ENCODE data around the gene TAPT1.
"Not testable (repeated sequence)": the region's sequence is repeated elsewhere in the genome, so short reads cannot be mapped to it uniquely, and the experiment has no call there.

The TAPT1 gene

DNA sequence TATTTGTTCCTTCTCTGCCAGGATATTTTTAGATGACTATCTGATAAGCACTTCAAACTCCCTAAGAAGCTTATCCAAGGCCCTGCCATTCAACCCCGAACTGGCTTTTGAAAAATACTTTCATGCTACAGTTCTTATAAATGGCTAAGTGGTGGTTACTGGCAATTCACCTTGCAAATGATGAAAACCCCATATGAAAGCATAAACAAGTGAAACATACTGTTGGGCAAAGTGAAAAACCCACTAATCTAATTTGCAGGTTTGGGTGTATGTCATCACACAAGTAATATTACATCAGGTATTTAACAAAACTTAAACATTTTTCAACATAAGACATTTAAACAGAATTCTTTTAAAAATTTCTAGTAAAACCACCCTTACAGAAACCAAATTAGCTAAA lies 31.1 kb downstream of the TAPT1 start:
- Histone ChIP-seq H3K9me3 (ENCODE audit: control insufficient read depth, insufficient read depth, low read depth, low read length) (no peaks in the 10 kb centered on the region), H3K4me1 (ENCODE audit: control insufficient read depth, insufficient read depth, low read length) (peaks cover 5% of the 10 kb centered on the region; the same call in 1 of the 2 replicates), H3K36me3 (ENCODE audit: control insufficient read depth in 2 of 2, insufficient read depth in 1 of 2, low read length in 2 of 2) (peaks cover 3 to 9% of the 10 kb centered on the region in 2 experiments; a peak in 2 of 3 replicates), H3K27ac (ENCODE audit: extremely low read depth, low read depth, low read length) (no peak overlapping the region), H3K4me3 (ENCODE audit: low read depth, low read length) (no peak overlapping the region)
- ChIA-PET CTCF (interaction anchor here (1.0 to 2.7 kb wide), 2 partner anchors 11 to 70 kb away, joined by 4 to 13 read pairs; no protein-coding TSS in a partner anchor), POLR2A (no interaction called here)
- no peak for TF ChIP-seq ZNF266 (tag by site-specific recombination; IDR thresholded peaks at IDR 0.05; ENCODE audit: low read depth)
- TF ChIP-seq, protein P1, sequence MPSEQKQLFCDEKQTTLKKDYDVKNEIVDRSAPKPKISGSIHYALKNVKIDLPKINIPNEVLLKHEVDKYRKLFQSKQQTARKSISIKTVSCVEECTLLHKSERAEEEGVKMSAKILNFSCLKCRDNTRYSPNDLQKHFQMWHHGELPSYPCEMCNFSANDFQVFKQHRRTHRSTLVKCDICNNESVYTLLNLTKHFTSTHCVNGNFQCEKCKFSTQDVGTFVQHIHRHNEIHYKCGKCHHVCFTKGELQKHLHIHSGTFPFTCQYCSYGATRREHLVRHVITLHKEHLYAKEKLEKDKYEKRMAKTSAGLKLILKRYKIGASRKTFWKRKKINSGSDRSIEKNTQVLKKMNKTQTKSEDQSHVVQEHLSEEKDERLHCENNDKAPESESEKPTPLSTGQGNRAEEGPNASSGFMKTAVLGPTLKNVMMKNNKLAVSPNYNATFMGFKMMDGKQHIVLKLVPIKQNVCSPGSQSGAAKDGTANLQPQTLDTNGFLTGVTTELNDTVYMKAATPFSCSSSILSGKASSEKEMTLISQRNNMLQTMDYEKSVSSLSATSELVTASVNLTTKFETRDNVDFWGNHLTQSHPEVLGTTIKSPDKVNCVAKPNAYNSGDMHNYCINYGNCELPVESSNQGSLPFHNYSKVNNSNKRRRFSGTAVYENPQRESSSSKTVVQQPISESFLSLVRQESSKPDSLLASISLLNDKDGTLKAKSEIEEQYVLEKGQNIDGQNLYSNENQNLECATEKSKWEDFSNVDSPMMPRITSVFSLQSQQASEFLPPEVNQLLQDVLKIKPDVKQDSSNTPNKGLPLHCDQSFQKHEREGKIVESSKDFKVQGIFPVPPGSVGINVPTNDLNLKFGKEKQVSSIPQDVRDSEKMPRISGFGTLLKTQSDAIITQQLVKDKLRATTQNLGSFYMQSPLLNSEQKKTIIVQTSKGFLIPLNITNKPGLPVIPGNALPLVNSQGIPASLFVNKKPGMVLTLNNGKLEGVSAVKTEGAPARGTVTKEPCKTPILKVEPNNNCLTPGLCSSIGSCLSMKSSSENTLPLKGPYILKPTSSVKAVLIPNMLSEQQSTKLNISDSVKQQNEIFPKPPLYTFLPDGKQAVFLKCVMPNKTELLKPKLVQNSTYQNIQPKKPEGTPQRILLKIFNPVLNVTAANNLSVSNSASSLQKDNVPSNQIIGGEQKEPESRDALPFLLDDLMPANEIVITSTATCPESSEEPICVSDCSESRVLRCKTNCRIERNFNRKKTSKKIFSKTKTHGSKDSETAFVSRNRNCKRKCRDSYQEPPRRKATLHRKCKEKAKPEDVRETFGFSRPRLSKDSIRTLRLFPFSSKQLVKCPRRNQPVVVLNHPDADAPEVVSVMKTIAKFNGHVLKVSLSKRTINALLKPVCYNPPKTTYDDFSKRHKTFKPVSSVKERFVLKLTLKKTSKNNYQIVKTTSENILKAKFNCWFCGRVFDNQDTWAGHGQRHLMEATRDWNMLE (tag by site-specific recombination; conservative IDR thresholded peaks at IDR 0.05; ENCODE audit: low read depth): no peak
- TF ChIP-seq, protein P2, sequence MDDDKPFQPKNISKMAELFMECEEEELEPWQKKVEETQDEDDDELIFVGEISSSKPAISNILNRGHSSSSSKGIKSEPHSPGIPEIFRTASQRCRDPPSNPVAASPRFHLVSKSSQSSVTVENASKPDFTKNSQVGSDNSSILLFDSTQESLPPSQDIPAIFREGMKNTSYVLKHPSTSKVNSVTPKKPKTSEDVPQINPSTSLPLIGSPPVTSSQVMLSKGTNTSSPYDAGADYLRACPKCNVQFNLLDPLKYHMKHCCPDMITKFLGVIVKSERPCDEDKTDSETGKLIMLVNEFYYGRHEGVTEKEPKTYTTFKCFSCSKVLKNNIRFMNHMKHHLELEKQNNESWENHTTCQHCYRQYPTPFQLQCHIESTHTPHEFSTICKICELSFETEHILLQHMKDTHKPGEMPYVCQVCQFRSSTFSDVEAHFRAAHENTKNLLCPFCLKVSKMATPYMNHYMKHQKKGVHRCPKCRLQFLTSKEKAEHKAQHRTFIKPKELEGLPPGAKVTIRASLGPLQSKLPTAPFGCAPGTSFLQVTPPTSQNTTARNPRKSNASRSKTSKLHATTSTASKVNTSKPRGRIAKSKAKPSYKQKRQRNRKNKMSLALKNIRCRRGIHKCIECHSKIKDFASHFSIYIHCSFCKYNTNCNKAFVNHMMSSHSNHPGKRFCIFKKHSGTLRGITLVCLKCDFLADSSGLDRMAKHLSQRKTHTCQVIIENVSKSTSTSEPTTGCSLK (tag by site-specific recombination; IDR thresholded peaks at IDR 0.05): no peak
- no peak for TF ChIP-seq ZNF335 (tag by site-specific recombination; conservative IDR thresholded peaks at IDR 0.05)
- TF ChIP-seq ZNF600 (tag by site-specific recombination; IDR thresholded peaks at IDR 0.05): no peak
- TF ChIP-seq ZNF146 (tag by site-specific recombination; IDR thresholded peaks at IDR 0.05): no peak
- no peak for TF ChIP-seq GLI4 (tag by site-specific recombination; IDR thresholded peaks at IDR 0.05)
- no peak for TF ChIP-seq ZNF23 (tag by site-specific recombination; IDR thresholded peaks at IDR 0.05; ENCODE audit: borderline replicate concordance)
- no peak for TF ChIP-seq ZNF394 (tag by site-specific recombination; IDR thresholded peaks at IDR 0.05; ENCODE audit: borderline replicate concordance)
- TF ChIP-seq ZNF426 (tag by site-specific recombination; IDR thresholded peaks at IDR 0.05): no peak
- no peak for TF ChIP-seq ZNF549 (tag by site-specific recombination; IDR thresholded peaks at IDR 0.05)
- TF ChIP-seq TCF7L2 (IDR thresholded peaks at IDR 0.05; ENCODE audit: borderline replicate concordance, low read depth, low read length): no peak
- TF ChIP-seq FEZF1 (tag by site-specific recombination; IDR thresholded peaks at IDR 0.05): no peak
- TF ChIP-seq ZNF544 (tag by site-specific recombination; IDR thresholded peaks at IDR 0.05): no peak
- TF ChIP-seq, protein P3, sequence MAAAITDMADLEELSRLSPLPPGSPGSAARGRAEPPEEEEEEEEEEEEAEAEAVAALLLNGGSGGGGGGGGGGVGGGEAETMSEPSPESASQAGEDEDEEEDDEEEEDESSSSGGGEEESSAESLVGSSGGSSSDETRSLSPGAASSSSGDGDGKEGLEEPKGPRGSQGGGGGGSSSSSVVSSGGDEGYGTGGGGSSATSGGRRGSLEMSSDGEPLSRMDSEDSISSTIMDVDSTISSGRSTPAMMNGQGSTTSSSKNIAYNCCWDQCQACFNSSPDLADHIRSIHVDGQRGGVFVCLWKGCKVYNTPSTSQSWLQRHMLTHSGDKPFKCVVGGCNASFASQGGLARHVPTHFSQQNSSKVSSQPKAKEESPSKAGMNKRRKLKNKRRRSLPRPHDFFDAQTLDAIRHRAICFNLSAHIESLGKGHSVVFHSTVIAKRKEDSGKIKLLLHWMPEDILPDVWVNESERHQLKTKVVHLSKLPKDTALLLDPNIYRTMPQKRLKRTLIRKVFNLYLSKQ (tag by site-specific recombination; IDR thresholded peaks at IDR 0.05; ENCODE audit: borderline replicate concordance): no peak
- TF ChIP-seq HOXD13 (CRISPR knock-in tag; IDR thresholded peaks at IDR 0.05; ENCODE audit: borderline replicate concordance): no peak
- TF ChIP-seq, protein P4, sequence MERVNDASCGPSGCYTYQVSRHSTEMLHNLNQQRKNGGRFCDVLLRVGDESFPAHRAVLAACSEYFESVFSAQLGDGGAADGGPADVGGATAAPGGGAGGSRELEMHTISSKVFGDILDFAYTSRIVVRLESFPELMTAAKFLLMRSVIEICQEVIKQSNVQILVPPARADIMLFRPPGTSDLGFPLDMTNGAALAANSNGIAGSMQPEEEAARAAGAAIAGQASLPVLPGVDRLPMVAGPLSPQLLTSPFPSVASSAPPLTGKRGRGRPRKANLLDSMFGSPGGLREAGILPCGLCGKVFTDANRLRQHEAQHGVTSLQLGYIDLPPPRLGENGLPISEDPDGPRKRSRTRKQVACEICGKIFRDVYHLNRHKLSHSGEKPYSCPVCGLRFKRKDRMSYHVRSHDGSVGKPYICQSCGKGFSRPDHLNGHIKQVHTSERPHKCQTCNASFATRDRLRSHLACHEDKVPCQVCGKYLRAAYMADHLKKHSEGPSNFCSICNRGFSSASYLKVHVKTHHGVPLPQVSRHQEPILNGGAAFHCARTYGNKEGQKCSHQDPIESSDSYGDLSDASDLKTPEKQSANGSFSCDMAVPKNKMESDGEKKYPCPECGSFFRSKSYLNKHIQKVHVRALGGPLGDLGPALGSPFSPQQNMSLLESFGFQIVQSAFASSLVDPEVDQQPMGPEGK (tag by site-specific recombination; IDR thresholded peaks at IDR 0.05): no peak
- TF ChIP-seq ZNF324 (tag by site-specific recombination; IDR thresholded peaks at IDR 0.05): no peak
- TF ChIP-seq ZNF354C (tag by site-specific recombination; IDR thresholded peaks at IDR 0.05; ENCODE audit: borderline replicate concordance, low read depth): no peak
- TF ChIP-seq, protein P5, sequence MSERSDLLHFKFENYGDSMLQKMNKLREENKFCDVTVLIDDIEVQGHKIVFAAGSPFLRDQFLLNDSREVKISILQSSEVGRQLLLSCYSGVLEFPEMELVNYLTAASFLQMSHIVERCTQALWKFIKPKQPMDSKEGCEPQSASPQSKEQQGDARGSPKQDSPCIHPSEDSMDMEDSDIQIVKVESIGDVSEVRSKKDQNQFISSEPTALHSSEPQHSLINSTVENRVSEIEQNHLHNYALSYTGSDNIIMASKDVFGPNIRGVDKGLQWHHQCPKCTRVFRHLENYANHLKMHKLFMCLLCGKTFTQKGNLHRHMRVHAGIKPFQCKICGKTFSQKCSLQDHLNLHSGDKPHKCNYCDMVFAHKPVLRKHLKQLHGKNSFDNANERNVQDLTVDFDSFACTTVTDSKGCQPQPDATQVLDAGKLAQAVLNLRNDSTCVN (tag by site-specific recombination; optimal IDR thresholded peaks at IDR 0.05): no peak

DNA sequence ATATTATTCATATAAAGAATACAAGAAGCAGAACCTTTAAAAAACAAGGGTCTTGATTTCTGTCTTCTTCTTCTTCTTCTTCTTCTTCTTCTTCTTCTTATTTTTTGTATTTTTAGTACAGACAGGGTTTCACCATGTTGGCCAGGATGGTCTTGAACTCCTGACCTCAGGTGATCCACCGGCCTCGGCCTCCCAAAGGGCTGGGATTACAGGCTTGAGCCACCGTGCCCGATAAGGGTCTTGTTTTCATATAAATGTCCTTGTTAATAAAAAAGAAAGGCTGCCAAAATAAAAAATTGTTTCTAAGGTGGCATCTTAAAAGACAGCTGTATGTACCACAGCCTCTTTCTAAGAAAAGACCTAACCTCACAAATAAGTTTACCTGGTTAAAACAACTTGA lies 31.5 kb downstream of the TAPT1 start:
- H3K9me3 ChIP-seq (ENCODE audit: control insufficient read depth, insufficient read depth, low read depth, low read length); H3K4me1 ChIP-seq (ENCODE audit: control insufficient read depth, insufficient read depth, low read length); H3K27ac ChIP-seq (ENCODE audit: extremely low read depth, low read depth, low read length); POLR2A ChIA-PET; H3K4me3 ChIP-seq (ENCODE audit: low read depth, low read length): not testable (repeated sequence)
- peaks cover 4 to 12% of the 10 kb centered on the region in 2 experiments; a peak in 2 of 3 replicates for H3K36me3 ChIP-seq (ENCODE audit: control insufficient read depth in 2 of 2, insufficient read depth in 1 of 2, low read length in 2 of 2)
- CTCF ChIA-PET: interaction anchor here (1.0 to 2.7 kb wide), 2 partner anchors 11 to 71 kb away, joined by 4 to 13 read pairs; no protein-coding TSS in a partner anchor

Measured in HEK293 (cell line).